OCI-LY7 (cell line): ENCODE data around the gene CDCP1. TPM values are rescaled to one million over a fixed set of nuclear protein-coding genes. Genes with fewer than 3 reads are reported as not detected.

Source experiments
- BruUV-seq: library from RNA; stranded (reverse); fragments of 400-500 nt; replicated peaks from 2 replicates; lab custom pipeline; 2021; lab: Mats Ljungman, UMichigan
- CTCF ChIA-PET: fragments of 300-600 bp; sonication (Branson Sonifier 250); formaldehyde crosslinking; loops from one replicate; lab custom pipeline; 2022; ENCODE audit warnings: antibody characterized with exemption; ENCODE audit not compliant: unreplicated experiment; lab: Charles Lee
- POLR2A ChIA-PET: fragments of 300-600 bp; sonication (Branson Sonifier 250); formaldehyde crosslinking; loops from one replicate; lab custom pipeline; 2022; ENCODE audit warnings: antibody characterized with exemption; lab: Charles Lee
- DNase-seq: peaks from one replicate; pipeline ENCODE4 v3.0.0-alpha.2; 2015; ENCODE audit warnings: low spot score
- H2AFZ ChIP-seq: fragments of 200-600 bp; sonication (generic), shearing (Covaris generic); 2 replicates; pipeline ENCODE4 v1.6.1; 2014; ENCODE audit warnings: mild to moderate bottlenecking, antibody characterized with exemption, low read length, moderate library complexity
- H3K27ac ChIP-seq: fragments of 200-600 bp; sonication (generic); 2 replicates; pipeline ENCODE4 v1.5.1; 2014; ENCODE audit warnings: mixed run types, low read depth, mild to moderate bottlenecking, moderate library complexity, low read length, inconsistent platforms; ENCODE audit not compliant: poor library complexity, severe bottlenecking
- H3K36me3 ChIP-seq: fragments of 200-600 bp; sonication (generic); 2 replicates; pipeline ENCODE4 v1.6.1; 2014; ENCODE audit warnings: mild to moderate bottlenecking, antibody characterized with exemption, low read length, moderate library complexity, mixed read lengths; ENCODE audit not compliant: insufficient read depth
- H3K4me1 ChIP-seq: fragments of 200-600 bp; sonication (generic); 2 replicates; pipeline ENCODE4 v1.5.1; 2014; ENCODE audit warnings: mild to moderate bottlenecking, low read length; ENCODE audit not compliant: insufficient read depth, poor library complexity, severe bottlenecking
- H3K4me2 ChIP-seq: fragments of 200-600 bp; sonication (generic); 2 replicates; pipeline ENCODE4 v1.6.1; 2014; ENCODE audit warnings: mild to moderate bottlenecking, low read length
- H3K4me3 ChIP-seq: fragments of 200-600 bp; sonication (generic); 2 replicates; pipeline ENCODE4 v1.5.1; 2014; ENCODE audit warnings: mild to moderate bottlenecking, low read depth, low read length; ENCODE audit not compliant: poor library complexity, severe bottlenecking
- H3K79me2 ChIP-seq: fragments of 200-600 bp; sonication (generic); 2 replicates; pipeline ENCODE4 v1.6.1; 2016; ENCODE audit warnings: low read depth, mild to moderate bottlenecking, low read length, moderate library complexity, mixed read lengths; ENCODE audit not compliant: insufficient read depth
- H3K9me2 ChIP-seq: fragments of 200-600 bp; sonication (generic); 2 replicates; pipeline ENCODE4 v1.6.1; 2016; ENCODE audit warnings: mild to moderate bottlenecking, low read length, mixed read lengths; ENCODE audit not compliant: insufficient read depth
- H3K9me3 ChIP-seq: fragments of 200-600 bp; sonication (generic); 2 replicates; pipeline ENCODE4 v1.6.1; 2014; ENCODE audit warnings: mild to moderate bottlenecking, mixed run types, low read length, mixed read lengths
- H4K20me1 ChIP-seq: fragments of 200-600 bp; sonication (generic); 2 replicates; pipeline ENCODE4 v1.6.1; 2014; ENCODE audit warnings: mild to moderate bottlenecking, antibody characterized with exemption, low read length, moderate library complexity, mixed read lengths; ENCODE audit not compliant: insufficient read depth
- EZH2phosphoT487 ChIP-seq: fragments of 200-600 bp; sonication (generic); IDR thresholded peaks from 2 replicates; pipeline ENCODE4 v1.6.1; 2018; ENCODE audit warnings: low read depth, borderline replicate concordance, mild to moderate bottlenecking, mixed run types, antibody characterized with exemption, low read length, moderate library complexity, mixed read lengths
- intact Hi-C: fragments of 100-400 bp; cut with micrococcal nuclease; formaldehyde crosslinking; loops from one replicate; pipeline ENCODE4 v1.10.0; 2022; ENCODE audit not compliant: unreplicated experiment
- total RNA-seq, 2 experiments: library from RNA; depleted of rRNA in 1 of 2; stranded (reverse); fragments of >200 nt in 1 of 2; shearing (Covaris generic) in 1 of 2; gene quantifications; 2 replicates each; pipeline ENCODE4 v1.2.3, GENCODE V29; 2014 to 2022
- TF ChIP-seq, protein P1 (sequence below): fragments of 200-600 bp; sonication (generic); conservative IDR thresholded peaks from 2 replicates; pipeline ENCODE4 v1.5.1; 2014; ENCODE audit warnings: mild to moderate bottlenecking, antibody characterized with exemption, low read length, moderate library complexity, mixed read lengths

Gene CDCP1
- total RNA-seq, 2 experiments from 2014 or later: not detected

DNA sequence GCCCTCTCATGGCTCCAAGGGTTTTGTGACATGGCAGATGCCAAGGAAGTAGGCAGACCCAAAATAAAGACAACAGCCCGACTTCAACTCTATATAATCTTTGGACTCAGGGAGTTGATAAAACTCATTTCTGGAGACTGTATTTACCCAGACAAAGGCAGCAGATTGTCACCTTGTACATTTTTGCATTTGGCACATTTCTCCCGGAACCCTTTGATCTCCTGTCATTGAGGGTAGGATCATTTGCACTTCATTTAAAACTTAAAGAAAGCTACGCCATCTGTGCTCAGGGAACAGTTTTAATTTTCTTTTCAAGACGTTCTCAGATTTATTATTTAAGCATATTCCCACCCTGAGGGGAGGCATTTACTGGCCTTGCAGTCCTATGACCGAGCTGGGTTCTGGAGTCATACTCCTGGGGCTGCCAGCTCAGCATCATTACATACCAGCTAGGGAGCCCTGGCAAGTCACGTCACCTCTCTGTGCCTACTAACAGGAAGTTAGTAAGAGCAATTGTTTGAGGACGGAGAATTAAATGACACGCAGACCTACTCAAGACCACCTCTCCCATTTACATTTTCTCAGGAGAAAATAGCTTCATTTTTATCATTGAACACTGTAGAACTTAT is 5.9 kb downstream of the CDCP1 start:
- CTCF ChIA-PET: no interaction called here
- intact Hi-C loops: no loop called here

DNA sequence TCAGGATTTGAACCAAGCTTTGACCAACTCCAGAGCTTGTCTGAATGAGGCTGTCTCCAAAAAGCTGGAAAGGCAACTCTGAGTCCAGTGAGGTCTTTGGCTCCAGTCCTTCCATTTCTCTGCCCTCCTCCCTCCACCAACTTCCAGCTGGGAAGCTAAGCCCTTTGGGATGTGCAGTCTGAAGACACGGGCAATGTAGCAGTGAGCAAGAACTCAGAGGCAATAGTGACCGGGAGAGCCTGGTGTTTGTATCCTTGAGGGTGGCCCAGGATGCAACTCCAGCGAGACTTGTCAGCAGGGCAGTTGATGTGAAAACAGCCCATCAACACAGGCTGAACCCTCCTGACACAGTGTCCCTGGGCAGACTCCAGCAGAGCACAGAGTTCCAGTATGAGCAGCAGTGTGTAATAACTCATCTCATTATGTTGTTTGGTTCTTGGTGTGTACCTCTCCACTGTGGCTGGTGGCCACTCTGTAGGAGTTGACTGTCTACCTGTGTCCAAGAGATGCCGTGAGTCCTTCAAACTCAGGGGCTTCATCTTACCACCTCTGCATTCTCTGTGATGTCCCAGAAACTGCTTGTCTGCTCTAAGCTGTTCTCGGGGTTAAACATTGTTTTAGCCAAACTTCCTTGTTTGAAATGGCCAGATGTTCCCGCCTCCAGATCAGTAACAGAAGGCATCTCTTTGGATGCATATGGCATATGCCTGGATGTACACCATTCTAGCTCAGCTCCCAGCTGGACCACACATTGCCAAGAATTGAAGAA is 6.6 kb downstream of the CDCP1 start:
- no peaks in the 10 kb centered on the region for H3K79me2 ChIP-seq

More for the DNA sequence above, 5.9 kb downstream of the CDCP1 start:
- Histone ChIP-seq H4K20me1 (no peaks in the 10 kb centered on the region), H3K36me3 (no peaks in the 10 kb centered on the region), H3K79me2 (no peaks in the 10 kb centered on the region), H3K9me3 (no peaks in the 10 kb centered on the region), H2AFZ (no peak overlapping the region), H3K4me3 (no peak overlapping the region), H3K4me1 (no peaks in the 10 kb centered on the region), H3K9me2 (no peaks in the 10 kb centered on the region), H3K27ac (no peak overlapping the region), H3K4me2 (no peak overlapping the region)
- BruUV-seq: no TSS peak
- POLR2A ChIA-PET: no interaction called here
- TF ChIP-seq, protein P1, sequence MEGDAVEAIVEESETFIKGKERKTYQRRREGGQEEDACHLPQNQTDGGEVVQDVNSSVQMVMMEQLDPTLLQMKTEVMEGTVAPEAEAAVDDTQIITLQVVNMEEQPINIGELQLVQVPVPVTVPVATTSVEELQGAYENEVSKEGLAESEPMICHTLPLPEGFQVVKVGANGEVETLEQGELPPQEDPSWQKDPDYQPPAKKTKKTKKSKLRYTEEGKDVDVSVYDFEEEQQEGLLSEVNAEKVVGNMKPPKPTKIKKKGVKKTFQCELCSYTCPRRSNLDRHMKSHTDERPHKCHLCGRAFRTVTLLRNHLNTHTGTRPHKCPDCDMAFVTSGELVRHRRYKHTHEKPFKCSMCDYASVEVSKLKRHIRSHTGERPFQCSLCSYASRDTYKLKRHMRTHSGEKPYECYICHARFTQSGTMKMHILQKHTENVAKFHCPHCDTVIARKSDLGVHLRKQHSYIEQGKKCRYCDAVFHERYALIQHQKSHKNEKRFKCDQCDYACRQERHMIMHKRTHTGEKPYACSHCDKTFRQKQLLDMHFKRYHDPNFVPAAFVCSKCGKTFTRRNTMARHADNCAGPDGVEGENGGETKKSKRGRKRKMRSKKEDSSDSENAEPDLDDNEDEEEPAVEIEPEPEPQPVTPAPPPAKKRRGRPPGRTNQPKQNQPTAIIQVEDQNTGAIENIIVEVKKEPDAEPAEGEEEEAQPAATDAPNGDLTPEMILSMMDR: no peak
- TF ChIP-seq EZH2phosphoT487: no peak
- DNase-seq: no peak

More for the DNA sequence above, 6.6 kb downstream of the CDCP1 start:
- POLR2A ChIA-PET: no interaction called here
- Histone ChIP-seq H4K20me1 (no peaks in the 10 kb centered on the region), H3K9me3 (no peaks in the 10 kb centered on the region), H3K9me2 (no peaks in the 10 kb centered on the region), H3K4me1 (no peaks in the 10 kb centered on the region), H3K36me3 (no peaks in the 10 kb centered on the region), H3K27ac (no peak overlapping the region), H3K4me2 (no peak overlapping the region), H3K4me3 (no peak overlapping the region), H2AFZ (no peak overlapping the region)
- DNase-seq: no peak
- BruUV-seq: no TSS peak
- intact Hi-C loops: no loop called here
- TF ChIP-seq, protein P1: no peak
- TF ChIP-seq EZH2phosphoT487: no peak
- CTCF ChIA-PET: no interaction called here
